NCI-H2196 (cell line): ENCODE results near the gene KCNAB1.
"Not testable (repeated sequence)": the region's sequence is repeated elsewhere in the genome, so short reads cannot be mapped to it uniquely, and the experiment has no call there.

Experiments
- DNase-seq: peaks from one replicate; lab custom pipeline; 2025; ENCODE audit not compliant: unreplicated experiment; lab: John Stamatoyannopoulos, UW

KCNAB1 gene

DNA sequence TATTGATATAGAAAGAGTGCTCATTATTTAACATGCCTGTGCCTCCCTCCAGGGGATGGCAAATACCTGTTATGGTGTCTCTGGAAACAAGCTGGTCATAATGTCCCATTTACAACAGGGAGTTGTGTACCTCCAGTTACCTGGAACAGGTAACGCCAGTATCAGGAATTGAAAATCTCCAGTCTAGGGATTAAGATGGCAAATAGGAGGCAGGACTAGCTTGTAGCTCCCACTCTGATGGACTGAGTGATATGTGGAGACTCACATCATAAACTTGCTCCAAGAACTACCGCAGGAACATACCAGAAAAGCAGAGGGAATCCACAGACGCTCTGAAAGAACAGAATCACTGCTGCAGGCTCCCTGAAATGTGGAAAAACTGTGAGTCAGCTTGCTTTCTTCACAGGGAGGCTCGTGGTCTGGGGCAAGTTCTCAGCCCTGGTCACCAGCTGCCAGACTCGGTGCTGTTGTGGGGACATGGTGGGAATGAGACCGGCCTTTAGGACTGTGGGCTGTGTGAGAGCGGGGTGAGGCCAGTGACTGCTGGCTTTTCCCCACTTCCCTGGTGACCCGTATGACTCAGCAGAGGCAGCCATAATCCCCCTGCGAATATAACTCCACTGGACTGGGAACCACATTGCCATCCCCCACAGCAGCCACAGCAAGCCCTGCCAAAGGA, 97.4 kb downstream of the KCNAB1 start:
- no peak for DNase-seq

DNA sequence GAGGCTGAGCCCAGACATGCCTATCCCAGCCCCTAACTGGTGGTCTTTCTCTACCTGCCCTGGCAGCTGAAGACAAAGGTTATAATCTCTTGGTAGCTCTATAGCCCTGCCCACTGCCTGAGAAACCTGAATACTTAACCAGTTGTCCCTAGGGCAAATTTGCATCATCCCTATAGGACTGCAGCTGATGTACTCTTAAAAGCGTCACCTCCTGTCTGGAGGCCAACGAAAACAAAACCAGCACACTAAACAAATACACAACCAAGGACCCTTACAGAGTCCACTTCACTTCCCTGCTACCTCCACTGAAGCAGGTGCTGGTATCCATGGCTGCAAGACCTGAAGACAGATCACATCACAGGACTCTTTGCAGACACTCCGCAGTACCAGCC, 98.0 kb downstream of the KCNAB1 start:
- peak; percentile 9 for DNase-seq

DNA sequence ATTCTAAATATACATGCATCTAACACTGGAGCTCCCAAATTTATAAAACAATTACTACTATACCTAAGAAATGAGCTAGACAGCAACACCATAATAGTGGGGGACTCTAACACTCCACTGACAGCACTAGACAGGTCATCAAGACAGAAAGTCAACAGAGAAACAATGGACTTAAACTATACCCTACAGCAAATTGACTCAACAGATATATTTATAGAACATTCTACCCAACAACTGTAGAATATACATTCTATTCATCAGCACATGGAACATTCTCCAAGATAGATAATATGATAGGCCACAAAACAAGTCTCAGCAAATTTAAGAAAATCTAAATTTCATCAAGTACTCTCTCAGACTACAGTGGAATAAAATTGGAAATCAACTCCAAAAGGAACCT, 102.0 kb downstream of the KCNAB1 start:
- DNase-seq, result not testable (repeated sequence)

DNA sequence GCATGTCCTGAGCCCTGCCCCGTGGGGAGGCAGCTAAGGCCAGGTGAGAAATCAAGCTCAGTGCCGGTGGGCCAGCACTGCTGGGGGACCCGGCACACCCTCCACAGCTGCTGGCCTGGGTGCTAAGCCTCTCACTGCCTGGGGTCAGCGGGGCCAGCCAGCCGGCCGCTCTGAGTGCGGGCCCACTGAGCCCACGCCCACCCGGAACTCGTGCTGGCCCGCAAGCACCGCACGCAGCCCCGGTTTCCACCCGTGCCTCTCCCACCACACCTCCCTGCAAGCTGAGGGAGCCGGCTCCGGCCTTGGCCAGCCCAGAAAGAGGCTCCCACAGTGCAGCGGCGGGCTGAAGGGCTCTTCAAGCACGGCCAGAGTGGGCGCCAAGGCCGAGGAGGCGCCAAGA, 103.7 kb downstream of the KCNAB1 start:
- not testable (repeated sequence) for DNase-seq

DNA sequence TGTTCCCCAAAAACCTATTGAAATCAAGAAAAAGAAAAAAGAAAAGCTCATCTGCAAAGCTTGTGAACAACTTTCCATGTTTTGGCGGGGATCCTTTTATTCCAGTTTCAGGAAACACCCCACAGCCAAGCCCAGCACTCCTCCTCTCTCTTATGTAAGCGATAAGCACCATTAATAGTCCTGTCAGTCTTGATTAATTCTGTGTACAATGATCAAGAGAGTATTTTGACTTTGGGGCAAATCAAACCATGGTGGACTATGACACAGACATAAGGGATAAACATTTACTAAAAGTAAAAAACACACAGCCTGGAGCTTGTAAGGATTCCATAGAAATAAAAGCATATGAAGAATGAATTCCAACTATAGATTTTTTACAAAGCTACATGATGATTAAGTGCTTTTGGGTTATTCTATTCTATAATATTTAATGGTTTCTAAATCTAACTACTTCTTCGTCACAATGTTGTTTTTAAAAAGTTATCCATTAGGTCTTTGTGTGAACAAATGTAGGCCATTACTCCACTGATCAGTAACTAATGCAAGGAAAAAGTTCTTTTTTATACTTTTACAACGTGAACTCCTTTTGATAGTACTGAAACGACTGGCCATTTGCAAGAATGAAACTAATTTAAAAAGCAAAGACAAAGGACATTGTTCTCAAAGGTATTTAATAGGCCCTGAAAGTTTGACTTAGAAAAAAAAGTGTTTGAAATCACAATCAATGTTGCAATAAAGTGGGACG, 106.5 kb downstream of the KCNAB1 start:
- no peak for DNase-seq

DNA sequence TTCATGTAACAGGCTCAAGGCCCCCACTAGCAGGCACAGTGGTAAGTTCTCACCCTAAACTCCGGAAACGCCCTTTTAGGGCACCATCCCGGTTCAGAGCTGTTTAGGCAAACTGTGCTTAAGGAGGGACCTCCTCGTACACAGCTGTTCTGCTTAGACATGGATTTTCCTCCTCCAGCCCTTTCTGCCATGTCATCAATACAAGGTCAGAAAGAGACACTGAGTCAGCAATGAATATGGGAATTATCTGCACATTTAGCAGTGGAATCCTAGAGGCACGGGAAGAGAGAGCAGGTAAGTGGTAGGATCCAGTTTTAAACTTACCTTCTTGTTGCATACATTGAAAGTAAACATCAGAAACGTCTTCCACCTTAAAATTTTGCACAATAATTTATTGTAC, 107.3 kb downstream of the KCNAB1 start:
- DNase-seq, result no peak

DNA sequence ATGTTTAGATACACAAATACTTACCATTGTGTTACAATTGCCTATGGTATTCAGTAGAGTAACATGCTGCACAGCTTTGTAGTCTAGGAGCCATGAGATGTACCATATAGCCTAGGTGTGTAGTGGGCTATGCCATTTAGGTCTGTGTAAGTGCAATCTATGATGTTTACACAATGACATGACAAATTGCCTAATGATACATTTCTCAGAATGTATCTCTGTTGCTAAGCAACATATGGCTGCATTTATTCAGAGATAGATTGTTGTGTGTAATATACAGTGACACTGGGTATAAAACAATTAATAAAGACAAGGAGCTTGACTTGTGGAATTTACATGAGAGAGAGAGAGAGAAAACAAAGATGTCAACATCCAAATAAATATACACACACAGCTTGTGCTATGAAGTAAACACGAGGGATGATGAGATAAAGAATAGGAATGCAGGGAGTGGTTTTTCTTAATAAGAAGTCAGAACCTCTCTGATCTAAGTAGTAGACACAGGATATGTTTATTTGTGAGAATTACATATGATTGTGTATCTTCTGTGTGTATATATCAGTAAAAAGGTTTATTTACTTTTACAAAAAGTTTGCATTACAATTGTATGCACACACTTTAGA, 110.0 kb downstream of the KCNAB1 start:
- DNase-seq, result no peak

DNA sequence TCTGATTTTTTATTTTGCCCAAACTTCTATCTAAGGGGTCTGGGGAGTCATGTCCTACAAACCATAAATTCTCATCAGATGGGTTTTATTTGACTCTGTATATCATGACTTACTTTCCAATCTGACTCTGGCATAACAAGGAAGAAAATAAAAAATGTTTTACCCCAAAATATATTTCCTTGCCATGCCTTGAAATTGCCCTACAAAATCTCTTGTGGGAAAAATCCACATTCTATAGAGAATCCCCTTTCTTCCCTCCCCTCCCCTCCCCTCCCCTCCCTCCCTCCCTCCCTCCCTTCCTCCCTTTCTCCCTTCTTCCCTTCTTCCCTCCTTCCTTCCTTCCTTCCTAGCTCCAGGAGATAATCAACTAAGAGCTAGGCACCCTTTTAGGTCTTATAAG, 110.8 kb downstream of the KCNAB1 start:
- not testable (repeated sequence) for DNase-seq

DNA sequence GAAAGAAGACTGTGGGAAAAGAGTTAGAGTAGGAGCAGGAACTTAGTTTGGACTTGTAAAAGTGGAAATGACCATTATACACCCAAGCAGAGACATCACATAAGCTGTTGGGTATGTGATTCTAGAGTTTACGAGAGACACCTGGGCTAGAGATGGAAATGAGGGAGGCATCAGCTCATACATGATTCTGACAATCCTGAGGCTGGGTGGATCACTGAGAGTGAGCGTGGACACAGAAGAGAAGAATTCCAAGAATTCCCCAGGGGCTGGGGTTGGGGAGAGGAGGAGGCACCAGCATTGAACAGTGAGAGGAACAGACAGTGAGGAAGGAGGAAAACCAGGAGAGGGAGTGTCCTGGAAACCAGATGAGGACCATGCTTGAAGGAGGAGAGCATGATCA, 113.5 kb downstream of the KCNAB1 start:
- no peak for DNase-seq

DNA sequence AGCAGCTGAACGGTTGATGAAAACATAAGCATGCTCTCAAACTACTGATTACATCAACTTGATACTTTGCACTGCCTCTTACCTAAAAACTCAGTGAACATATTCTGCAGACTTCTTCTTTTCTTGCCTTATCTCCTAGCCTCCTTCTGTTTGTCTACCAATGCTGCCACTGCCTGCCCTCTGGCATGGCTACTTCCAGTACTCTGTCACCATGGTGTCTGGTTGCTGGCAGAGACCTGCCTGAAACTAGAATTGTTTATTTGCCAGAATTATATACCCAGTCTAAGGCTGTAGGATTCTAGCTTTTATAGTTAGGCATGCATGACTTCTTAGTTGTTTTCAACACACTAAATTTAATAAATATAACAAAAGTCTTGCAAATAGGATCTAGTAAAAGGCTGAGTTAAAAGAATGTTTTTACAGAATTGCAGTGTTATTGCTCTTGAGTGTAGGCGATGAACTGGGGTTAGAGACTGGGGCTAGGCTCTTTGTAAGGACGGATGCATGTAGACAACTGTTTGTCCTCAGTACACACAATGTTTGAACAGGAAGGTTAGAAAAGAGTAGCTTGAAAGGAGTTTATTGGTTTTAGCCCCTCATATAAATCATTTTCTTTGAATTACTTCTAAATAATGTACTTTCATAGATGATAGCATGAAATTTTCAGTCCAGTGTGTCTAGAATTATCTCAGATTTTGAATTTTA, 116.3 kb downstream of the KCNAB1 start:
- no peak for DNase-seq

DNA sequence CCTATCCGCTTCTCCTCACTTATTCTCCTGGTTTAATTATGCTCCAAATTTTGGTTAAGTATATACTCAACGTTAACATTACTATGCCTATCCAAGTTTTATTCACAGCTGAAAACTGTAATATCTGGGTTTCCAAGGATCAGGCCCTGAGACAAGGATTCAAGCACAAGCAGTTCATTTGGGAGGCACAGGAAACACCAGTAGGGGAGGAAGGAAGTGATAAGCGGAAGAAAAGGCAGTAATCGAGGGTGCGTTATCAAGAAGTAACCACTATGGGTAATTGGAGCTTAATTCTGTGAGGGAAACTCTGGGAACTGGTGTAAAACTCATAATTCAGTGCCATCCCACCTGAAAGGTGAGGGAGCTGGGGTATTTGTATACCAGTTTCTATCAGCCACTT, 120.3 kb downstream of the KCNAB1 start:
- DNase-seq, result no peak

DNA sequence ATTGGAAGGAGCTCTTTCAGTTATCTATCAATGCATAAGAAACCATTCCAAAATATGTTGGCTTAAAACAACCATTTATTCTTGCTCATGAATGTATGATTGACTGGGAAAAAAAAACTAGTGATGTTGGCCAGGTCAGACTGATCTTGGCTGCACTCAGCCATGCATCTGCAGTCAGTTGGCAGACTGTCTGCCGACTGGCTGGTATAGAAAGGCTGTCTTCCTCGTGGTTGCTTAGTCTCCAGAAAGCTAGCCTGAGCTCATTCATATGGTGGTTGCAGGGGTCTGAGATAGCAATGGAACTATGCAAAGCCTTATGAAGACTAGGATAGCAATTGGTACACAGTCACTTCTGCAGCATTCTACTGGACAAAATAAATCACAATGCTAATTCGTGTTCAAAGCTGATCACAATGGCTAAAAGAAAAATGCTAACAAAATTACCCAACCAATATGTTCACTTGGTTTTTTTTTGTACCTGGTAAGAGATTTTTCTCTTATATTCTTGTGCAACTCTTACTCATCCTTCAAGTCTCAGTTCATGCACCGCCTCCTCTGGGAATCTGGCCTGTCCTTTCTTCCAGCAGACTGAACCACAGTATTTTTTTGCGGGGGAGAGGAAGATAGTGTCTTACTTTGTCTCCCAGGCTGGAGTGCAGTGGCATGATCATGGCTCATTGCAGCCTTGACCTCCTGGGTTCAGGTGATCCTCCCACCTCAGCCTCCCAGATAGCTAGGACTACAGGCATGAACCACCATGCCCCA, 126.8 kb downstream of the KCNAB1 start:
- DNase-seq, result no peak

DNA sequence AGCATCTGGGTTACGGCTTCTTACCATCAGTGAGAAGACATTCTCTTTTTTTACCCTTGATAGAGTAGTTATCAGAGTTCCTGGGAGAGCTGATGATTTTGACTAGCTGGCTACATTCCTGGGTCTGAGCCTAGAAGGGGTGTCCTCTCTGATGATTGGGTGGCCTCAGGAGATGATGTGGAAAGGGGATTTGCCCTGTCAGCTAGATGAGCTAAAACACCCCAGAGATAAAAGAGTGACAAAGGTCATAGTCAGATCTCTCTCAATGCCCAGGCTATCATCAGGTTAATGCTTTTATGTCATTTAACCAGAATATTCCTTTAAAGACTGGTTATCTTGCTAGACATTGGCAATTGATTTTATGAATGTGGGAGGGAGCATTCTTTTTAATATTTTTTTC, 130.2 kb downstream of the KCNAB1 start:
- DNase-seq, result no peak

DNA sequence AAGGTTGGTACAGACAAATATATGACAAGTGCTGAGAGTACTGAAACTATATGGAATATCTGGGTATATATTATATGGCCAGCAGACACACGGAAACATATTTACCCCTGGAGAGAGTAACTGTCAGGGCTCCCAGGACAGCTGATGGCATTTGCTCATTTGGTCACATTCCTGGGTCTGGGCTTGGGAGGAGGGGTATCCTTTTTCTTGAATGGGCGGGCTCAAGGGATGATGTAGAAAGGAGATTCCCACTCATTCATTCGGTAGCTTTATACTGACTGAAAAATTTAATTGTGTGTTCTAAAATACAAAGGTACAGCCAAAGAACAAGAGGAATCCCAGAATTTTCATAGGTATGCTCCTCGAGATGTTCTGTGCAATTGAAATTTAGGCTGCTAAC, 131.0 kb downstream of the KCNAB1 start:
- no peak for DNase-seq

DNA sequence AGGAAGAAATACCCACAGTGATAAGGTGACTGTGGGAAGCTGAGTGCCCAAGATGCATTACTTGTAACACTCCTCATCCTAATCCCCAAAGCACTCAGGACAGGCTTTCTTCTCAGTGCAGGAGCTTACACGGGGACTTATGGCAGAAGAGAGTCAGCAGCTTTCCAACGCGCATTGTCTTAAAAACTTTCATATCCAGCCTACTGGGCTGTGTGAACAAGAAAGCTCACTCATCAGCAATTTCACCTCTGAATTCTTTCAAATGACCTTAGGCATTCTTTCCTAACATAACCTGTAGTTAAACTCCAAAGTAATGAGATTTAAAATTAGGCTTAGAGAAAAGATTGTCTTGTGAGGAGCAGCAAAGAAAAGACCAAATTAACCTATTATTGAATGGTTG, 132.3 kb downstream of the KCNAB1 start:
- no peak for DNase-seq

DNA sequence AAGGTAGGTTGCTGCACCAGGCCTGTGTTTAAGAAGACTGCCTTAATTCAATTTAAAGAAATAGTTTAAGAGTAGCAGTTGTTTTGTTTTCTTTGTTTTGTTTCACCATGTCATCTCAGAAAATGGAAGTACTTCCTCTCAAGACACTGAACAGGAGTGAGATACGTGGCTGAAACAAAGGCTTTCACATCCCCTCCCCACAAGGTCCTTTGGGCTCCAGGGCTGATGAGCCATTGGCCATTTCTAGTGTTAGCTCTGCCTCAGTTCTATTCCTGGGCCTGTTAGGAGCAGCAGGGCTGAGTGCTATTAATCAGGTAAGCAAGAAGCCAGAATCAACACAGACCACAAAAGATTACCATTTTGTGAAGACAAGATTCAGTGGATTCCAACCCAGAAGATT, 132.8 kb downstream of the KCNAB1 start:
- DNase-seq, result no peak

DNA sequence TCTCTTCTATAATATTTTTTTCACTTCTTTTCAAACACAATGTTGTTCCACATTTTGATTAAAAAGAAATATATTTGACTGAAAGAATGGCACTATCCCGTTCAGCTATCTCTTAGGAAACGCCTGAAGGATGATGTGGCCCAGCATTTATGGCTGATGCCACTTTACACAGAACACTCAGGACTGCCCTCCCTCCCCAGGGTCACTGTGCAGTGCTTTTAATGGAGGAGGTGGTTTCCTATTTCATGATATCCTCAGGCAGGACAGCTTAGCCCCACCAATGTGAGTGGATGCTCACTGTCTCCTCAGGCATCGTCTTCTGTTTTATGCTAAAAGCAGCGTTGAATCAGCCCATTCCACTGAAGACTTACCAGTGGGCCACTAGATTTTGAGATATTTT, 135.9 kb downstream of the KCNAB1 start:
- DNase-seq, result no peak

DNA sequence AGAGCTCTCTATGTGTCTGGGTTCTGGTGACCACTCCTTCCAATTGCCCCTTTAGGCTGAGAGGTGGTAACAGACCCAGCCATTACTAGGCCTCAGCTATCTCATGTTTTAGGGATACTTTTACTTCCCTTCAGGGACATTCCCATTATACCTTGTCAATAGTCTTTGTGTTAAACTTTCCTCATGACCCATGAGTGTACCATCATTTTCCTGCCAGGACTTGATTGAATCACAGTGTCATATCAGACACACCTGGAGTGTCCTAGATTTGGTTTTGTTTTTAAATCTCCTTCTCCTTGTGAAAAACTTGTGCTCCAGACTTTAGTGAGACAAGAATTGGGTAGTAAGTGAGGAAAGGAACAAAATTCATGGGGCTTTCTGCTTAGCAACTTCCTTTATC, 136.6 kb downstream of the KCNAB1 start:
- no peak for DNase-seq

DNA sequence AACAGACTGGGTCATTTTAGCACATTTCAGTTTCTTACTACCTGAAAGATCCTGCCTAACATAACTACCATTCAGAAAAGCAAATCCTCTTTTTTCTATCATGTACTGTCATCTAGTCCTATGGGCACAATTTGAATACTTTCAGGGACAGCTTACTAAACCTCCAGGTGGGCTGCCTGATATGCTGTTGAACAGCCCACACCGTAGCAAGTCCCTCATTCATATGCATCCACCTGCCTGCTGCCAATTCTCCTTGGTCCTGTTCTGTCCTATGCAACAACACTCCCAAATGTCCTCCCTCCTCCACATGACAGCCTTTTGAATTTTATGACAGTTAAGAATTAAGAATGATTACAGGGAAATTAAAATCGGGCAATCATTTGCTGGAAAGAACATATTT, 137.9 kb downstream of the KCNAB1 start:
- DNase-seq, result no peak

DNA sequence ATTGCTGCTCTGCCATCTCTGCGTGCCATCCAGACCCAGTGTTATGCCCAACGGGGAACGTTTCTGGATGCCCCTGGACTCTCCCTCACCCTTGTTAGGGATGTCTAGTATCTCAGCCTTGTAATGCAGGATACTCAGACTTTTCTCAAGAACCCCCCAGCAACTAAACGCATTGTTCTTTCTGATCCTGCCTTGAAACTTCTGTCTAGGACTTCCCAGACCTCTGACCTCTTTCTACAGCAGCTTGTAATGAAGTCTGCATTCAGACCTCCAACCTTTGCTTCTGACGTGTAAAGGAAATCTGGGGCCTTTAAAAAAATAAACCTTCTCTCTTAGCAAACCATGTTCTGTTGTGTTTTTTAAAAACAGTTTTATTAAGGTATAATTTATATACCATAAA, 139.5 kb downstream of the KCNAB1 start:
- no peak for DNase-seq

DNA sequence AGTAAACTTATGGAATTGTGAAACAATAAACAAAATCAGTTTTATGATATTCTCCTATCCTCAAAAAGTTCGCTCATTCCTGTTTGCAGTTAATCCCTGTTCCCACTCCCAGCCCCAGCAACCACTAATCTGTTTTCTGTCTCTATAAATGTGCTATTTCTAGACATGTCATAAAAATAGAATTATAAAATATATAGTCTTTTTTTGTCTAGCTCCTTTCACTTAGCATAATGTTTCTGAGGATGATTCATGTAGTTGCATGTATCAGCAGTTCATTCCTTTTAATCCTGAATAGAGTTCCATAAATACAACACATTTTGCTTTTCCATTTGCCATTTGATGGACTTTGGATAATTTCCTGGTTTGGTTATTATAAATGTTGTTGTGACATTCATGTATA, 140.0 kb downstream of the KCNAB1 start:
- no peak for DNase-seq
